Cerebellar cortex (tissue), 1 donor: ENCODE measurements around the gene OR13D1.
"Not testable (repeated sequence)": the region's sequence is repeated elsewhere in the genome, so short reads cannot be mapped to it uniquely, and the experiment has no call there.

Experiments used
- DNase-seq: peaks from one replicate; pipeline ENCODE4 v3.0.0-alpha.2; 2015; ENCODE audit warnings: low spot score

The OR13D1 gene, protein sequence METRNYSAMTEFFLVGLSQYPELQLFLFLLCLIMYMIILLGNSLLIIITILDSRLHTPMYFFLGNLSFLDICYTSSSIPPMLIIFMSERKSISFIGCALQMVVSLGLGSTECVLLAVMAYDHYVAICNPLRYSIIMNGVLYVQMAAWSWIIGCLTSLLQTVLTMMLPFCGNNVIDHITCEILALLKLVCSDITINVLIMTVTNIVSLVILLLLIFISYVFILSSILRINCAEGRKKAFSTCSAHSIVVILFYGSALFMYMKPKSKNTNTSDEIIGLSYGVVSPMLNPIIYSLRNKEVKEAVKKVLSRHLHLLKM

GRCh38 chr9:104694218-104694617 lies at the start of gene OR13D1:
Gene OR13D1, plus strand, starts transcription at chr9:104694518. Its CDS starts 0 bp downstream, at chr9:104694518.
- DNase-seq: no peak

GRCh38 chr9:104658496-104659195 lies 35.7 kb upstream of the OR13D1 start:
- no peak for DNase-seq

DNA sequence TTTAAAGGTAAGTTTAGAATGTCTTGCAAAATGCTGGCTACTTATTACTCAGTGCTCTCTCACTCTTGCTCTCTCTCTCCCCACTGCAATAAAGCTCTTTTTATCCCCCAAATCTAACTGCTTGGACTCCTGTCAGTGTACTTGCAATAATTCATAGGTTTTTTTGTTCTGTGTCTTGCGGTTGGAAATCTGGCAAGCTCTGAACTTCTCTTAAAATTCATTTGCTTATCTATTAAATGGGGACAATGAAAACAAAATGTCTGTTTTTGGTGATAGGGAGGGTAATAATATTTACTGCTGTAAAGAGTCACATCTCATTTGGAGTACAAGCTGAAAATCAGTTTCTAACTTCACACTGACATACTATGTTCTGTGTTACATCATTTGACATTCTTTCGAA lies 18.7 kb upstream of the OR13D1 start:
- no peak for DNase-seq

DNA sequence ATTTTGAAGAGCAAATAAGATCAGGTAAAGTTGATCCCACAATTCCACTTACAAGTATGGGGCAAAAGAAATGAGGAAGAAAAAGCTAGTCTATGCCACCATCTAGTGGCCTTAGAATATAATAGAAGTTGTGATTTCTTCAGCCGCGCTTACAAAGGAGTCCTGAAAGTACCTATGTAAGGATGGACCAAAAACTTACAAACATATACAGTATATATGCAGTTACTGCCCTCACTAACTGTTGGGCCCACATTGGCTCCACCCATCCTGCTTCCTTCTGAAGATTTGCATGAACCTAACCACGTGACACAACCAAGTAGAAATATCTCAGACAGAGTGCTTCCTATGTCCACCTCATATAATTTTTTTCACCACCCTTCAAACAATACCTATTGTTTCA lies 11.7 kb upstream of the OR13D1 start:
- peak; percentile 59 for DNase-seq

GRCh38 chr9:104686081-104686480 lies 8.2 kb upstream of the OR13D1 start:
- no peak for DNase-seq

- no peak for DNase-seq
Measured at GRCh38 chr9:104700306-104700705, 6.0 kb downstream of the OR13D1 start.

DNA sequence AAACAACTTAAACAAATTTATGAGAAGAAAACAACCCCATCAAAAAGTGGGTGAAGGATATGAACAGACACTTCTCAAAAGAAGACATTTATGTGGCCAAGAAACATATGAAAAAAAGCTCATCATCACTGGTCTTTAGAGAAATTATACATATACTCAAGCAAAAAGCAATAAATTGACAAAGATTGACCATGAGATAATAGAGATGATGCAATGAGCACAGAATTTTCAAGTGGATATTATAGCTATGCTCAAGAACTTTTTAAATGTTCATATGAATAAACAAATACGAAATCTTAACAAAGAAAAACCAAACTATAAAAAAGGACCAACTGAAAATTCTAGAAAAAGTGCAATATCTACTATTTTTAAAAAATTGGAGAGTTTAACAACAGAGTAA lies 14.4 kb downstream of the OR13D1 start:
- not testable (repeated sequence) for DNase-seq

DNA sequence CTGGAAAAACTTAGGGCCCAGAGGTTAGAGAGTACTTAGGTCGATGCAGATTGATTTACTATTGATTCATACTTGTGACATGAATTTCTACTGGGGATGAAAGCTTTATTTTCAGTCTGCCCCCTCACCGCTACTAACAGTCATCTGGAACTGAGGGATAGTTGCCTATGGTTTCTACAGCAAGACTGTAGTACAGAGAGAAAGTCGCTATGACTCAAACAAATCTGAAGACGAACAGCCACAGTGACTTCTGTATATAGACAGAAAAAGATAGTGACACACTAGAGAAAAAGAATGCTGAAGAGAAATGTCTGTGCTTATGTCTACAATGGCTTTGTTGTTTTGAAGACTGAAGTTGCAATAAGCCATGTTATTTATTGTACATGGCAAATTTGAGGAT lies 17.3 kb downstream of the OR13D1 start:
- no peak for DNase-seq

- no peak for DNase-seq
Measured at GRCh38 chr9:104725014-104725413, 30.7 kb downstream of the OR13D1 start.

GRCh38 chr9:104738452-104738851 lies 44.1 kb downstream of the OR13D1 start:
- no peak for DNase-seq

DNA sequence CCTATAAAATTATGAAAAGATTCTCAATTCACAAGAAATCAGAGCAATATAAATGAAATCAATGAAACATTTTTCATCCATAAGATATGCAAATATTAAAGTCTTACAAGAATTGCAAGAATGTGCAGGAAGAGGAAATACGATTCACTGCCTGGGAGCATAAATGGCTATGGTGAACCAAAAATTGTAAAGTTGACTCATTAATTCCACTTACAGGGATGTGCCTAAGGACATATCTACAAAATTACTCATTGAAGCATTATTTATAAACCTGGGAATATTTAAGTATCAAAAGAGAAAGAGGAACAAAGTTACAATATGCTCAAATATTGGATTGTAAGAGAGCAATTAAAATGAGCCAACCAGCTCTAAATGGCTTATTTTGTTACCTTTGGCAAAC lies 46.3 kb downstream of the OR13D1 start:
- no peak for DNase-seq

DNA sequence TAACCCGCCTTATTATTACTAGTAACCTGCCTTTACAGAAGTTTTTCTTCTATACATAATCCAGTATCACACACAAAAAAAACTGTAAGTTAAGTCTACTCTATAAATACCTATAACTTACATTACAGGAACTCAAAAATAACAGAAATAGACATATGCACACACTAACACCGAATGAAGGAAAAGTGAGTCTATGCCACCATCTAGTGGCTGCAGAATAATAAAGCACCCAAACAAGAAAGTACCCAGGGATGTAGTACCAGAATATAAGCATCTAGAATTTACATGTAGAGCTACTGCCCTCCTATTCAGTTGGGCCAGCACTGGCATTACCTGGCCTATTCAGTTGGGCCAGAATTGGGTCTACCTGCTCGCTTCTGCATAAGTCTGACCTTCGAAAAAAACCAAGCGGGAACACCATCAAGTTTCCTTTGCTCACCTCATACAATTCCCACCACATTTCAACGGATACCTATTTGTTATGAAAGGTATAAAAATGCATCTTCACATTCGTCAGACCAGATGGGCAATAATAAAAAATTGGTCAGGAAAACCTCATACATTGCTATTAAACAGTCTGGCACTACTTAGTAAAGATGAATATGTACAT lies 49.2 kb downstream of the OR13D1 start:
- peak; percentile 83 for DNase-seq
